ENCODE measurements around the gene SOCS6. TPM values are rescaled to one million over a fixed set of nuclear protein-coding genes. Genes with fewer than 3 reads are reported as not detected.

The SOCS6 gene
- total and polyA plus RNA-seq, 2 experiments from 2014 or later = 14.4 to 35.3 TPM

- TF ChIP-seq EZH2phosphoT487 (IDR thresholded peaks at IDR 0.05; ENCODE audit: low read depth, severe bottlenecking, unreplicated experiment) (no peak), EZH2 (IDR thresholded peaks at IDR 0.05; ENCODE audit: borderline replicate concordance) (no peak)
- TF ChIP-seq, protein P1, sequence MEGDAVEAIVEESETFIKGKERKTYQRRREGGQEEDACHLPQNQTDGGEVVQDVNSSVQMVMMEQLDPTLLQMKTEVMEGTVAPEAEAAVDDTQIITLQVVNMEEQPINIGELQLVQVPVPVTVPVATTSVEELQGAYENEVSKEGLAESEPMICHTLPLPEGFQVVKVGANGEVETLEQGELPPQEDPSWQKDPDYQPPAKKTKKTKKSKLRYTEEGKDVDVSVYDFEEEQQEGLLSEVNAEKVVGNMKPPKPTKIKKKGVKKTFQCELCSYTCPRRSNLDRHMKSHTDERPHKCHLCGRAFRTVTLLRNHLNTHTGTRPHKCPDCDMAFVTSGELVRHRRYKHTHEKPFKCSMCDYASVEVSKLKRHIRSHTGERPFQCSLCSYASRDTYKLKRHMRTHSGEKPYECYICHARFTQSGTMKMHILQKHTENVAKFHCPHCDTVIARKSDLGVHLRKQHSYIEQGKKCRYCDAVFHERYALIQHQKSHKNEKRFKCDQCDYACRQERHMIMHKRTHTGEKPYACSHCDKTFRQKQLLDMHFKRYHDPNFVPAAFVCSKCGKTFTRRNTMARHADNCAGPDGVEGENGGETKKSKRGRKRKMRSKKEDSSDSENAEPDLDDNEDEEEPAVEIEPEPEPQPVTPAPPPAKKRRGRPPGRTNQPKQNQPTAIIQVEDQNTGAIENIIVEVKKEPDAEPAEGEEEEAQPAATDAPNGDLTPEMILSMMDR (IDR thresholded peaks at IDR 0.05; ENCODE audit: poor library complexity) = no peak
- peaks cover 73% of the 10 kb centered on the region for H4K20me1 ChIP-seq (ENCODE audit: insufficient read depth, poor library complexity, severe bottlenecking)
- DNase-seq (ENCODE audit: low spot score) = no peak
- H3K4me2 ChIP-seq = no peak overlapping the region
- H3K9me3 ChIP-seq (ENCODE audit: low read depth) = no peaks in the 10 kb centered on the region
- no peaks in the 10 kb centered on the region for H3K36me3 ChIP-seq (replicated peaks; ENCODE audit: insufficient read depth, low read depth)
- no peak overlapping the region for H3K27ac ChIP-seq
- H3K79me2 ChIP-seq = peaks cover 99% of the 10 kb centered on the region
- H3K4me3 ChIP-seq = no peak overlapping the region
- no peaks in the 10 kb centered on the region for H3K27me3 ChIP-seq
- H3K9me2 ChIP-seq (replicated peaks; ENCODE audit: insufficient read depth) = no peaks in the 10 kb centered on the region
- no peak overlapping the region for H2AFZ ChIP-seq
- H3K4me1 ChIP-seq (ENCODE audit: insufficient read depth) = no peaks in the 10 kb centered on the region
- WGBS (ENCODE audit: low lambda C conversion rate, missing lambda C conversion rate) = 93% methylated on average over 5 of the region's 5 CpGs
These were observed 12.8 kb downstream of the SOCS6 start for GRCh38 chr18:70301667-70302066.

DNA sequence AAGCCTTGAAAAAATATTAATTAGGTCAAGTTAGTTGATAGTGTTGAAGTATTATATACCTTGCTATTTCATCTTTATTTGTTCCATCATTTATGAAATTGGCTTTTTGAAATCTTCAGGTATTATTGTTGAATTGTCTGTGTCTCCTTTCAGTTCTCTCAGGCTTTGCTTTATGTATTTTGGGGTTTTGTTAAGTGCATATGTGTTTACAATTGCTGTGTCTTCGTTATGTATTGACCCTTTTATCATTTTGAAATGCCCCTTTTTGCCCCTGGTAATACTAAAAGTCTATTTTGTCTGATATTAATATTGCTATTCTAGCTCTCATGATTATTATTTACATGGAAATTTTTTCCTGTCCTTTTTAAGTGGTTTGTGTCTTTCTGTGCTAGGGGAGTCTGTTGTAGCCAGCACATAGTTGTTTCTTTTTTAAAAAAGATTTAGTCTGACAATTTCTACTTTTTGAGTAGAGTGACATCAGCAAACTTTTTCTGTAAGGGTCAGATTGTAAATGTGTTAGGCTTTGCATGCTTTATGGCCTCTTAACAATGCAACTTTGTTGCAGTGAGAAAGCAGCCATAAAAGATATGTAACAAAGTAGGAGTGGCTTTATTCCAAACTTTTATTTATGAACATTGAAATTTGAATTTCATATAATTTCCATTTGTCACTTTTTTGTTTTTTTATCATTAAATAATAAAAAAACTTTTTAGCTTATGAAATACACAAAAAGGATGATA lies 19.9 kb downstream of the SOCS6 start:
- Histone ChIP-seq H2AFZ (no peak overlapping the region), H3K9me2 (replicated peaks; ENCODE audit: insufficient read depth) (no peaks in the 10 kb centered on the region), H3K4me2 (no peak overlapping the region), H3K27ac (no peak overlapping the region), H3K9me3 (ENCODE audit: low read depth) (no peaks in the 10 kb centered on the region), H3K27me3 (no peaks in the 10 kb centered on the region), H3K4me1 (ENCODE audit: insufficient read depth) (peaks cover 6% of the 10 kb centered on the region), H3K36me3 (replicated peaks; ENCODE audit: insufficient read depth, low read depth) (no peaks in the 10 kb centered on the region), H4K20me1 (ENCODE audit: insufficient read depth, poor library complexity, severe bottlenecking) (peaks cover 62% of the 10 kb centered on the region), H3K4me3 (no peak overlapping the region), H3K79me2 (peaks cover 99% of the 10 kb centered on the region)
- TF ChIP-seq, protein P1 (IDR thresholded peaks at IDR 0.05; ENCODE audit: poor library complexity) = no peak
- TF ChIP-seq EZH2 (IDR thresholded peaks at IDR 0.05; ENCODE audit: borderline replicate concordance) (no peak), EZH2phosphoT487 (IDR thresholded peaks at IDR 0.05; ENCODE audit: low read depth, severe bottlenecking, unreplicated experiment) (no peak)
- WGBS (ENCODE audit: low lambda C conversion rate, missing lambda C conversion rate) = 90% methylated on average over 1 of the region's 1 CpG
- no peak for DNase-seq (ENCODE audit: low spot score)

DNA sequence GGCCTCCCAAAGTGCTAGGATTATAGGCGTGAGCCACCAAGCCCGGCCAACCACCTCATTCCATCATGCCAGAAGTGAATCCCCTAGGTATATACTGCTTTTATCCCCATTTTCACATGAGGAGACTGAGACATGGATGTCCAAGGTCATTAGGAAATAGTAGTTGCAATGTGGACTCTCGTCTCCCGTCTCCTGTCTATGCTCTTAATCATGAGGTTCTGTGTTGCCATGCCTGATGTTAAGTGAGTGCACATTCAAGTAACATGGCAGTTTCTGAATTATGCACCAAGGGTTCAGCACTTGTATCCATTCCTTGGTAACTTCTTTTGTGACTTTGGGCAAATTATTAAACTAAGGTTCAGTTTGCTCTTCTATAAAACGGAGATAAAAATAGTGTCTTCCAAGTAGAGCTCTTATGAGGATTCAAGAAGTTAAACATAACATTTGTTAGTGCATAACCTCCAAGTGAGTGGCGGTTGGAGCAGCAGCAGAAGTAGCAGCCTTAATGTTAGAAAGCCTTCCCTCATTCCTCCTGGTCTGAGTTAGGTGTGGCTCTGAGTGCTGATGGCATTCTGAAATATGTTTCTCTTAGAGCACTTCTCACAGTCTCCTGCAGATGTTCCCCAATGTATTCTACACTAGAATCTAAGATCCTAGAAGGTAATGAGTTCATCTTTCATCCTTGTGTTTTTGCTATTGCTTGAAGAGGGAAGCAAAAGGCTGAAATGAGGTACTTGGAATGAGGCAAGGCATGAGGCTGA lies 21.9 kb downstream of the SOCS6 start:
- TF ChIP-seq EZH2phosphoT487 (IDR thresholded peaks at IDR 0.05; ENCODE audit: low read depth, severe bottlenecking, unreplicated experiment) = no peak
- no peak for TF ChIP-seq EZH2 (IDR thresholded peaks at IDR 0.05; ENCODE audit: borderline replicate concordance)
- TF ChIP-seq, protein P1 (IDR thresholded peaks at IDR 0.05; ENCODE audit: poor library complexity) = no peak
- Histone ChIP-seq H3K4me1 (ENCODE audit: insufficient read depth) (peaks cover 6% of the 10 kb centered on the region), H3K36me3 (replicated peaks; ENCODE audit: insufficient read depth, low read depth) (no peaks in the 10 kb centered on the region), H3K4me3 (no peak overlapping the region), H3K27me3 (no peaks in the 10 kb centered on the region), H3K9me3 (ENCODE audit: low read depth) (no peaks in the 10 kb centered on the region), H4K20me1 (ENCODE audit: insufficient read depth, poor library complexity, severe bottlenecking) (peaks cover 67% of the 10 kb centered on the region), H3K79me2 (peaks cover 99% of the 10 kb centered on the region), H3K4me2 (peak overlapping the region; percentile 12), H3K27ac (no peak overlapping the region), H2AFZ (no peak overlapping the region), H3K9me2 (replicated peaks; ENCODE audit: insufficient read depth) (no peaks in the 10 kb centered on the region)
- 80% methylated on average over 6 of the region's 6 CpGs for WGBS (ENCODE audit: low lambda C conversion rate, missing lambda C conversion rate)
- DNase-seq (ENCODE audit: low spot score) = no peak
